B cell (primary cell): ENCODE results near the gene DBP. TPM values are rescaled to one million over a fixed set of nuclear protein-coding genes. Genes with fewer than 3 reads are reported as not detected.

Experiments
- ATAC-seq: fragments of 200-7000 bp; cut with Tn5 transposase; one replicate; pipeline ENCODE4 v1.10.0; 2021; ENCODE audit warnings: low read depth, mild to moderate bottlenecking, moderate number of reproducible peaks, moderate library complexity
- CTCF ChIA-PET: fragments of 350-600 bp; sonication (Branson Sonifier 250); formaldehyde crosslinking; loops from one replicate; lab custom pipeline; 2021; ENCODE audit warnings: antibody characterized with exemption, inconsistent platforms; lab: Charles Lee
- POLR2A ChIA-PET: fragments of 350-600 bp; sonication (Branson Sonifier 250); formaldehyde crosslinking; loops from one replicate; lab custom pipeline; 2021; ENCODE audit warnings: antibody characterized with exemption; lab: Charles Lee
- DNase-seq: peaks from one replicate; pipeline ENCODE4 v3.0.0; 2013
- H2AFZ ChIP-seq: 2 replicates; pipeline ENCODE4 v1.6.1; 2012; ENCODE audit warnings: mild to moderate bottlenecking, low read depth, low read length; ENCODE audit not compliant: insufficient read depth, poor library complexity, severe bottlenecking
- H3K27ac ChIP-seq, 2 donors: 1 replicate in 1 of 2; 2 replicates in 1 of 2; pipeline ENCODE4 v1.5.1; 2012 to 2013; ENCODE audit warnings: low read length in 2 of 2, mild to moderate bottlenecking in 2 of 2, moderate library complexity in 1 of 2
- H3K27me3 ChIP-seq, 4 experiments: fragments of 200-600 bp in 1 of 4; sonication (generic) in 1 of 4; replicated peaks in 1 of 4; 1 replicate in 2 of 4; 2 replicates in 2 of 4; pipeline versions ENCODE4 v1.6.1 to v1.7.0; 2013 to 2016; ENCODE audit warnings: low read length in 3 of 4, mild to moderate bottlenecking in 2 of 4, mixed read lengths in 1 of 4, moderate library complexity in 1 of 4; ENCODE audit not compliant: insufficient read depth in 4 of 4, control insufficient read depth in 3 of 4; ENCODE audit errors: control extremely low read depth in 1 of 4
- H3K36me3 ChIP-seq, 2 experiments: replicated peaks in 1 of 2; 1 replicate in 1 of 2; 2 replicates in 1 of 2; pipeline versions ENCODE4 v1.6.1 to v1.7.1; 2013; ENCODE audit warnings: low read length in 1 of 2; ENCODE audit not compliant: insufficient read depth in 2 of 2, control insufficient read depth in 1 of 2; ENCODE audit errors: control extremely low read depth in 1 of 2, extremely low read depth in 1 of 2
- H3K4me1 ChIP-seq, 2 donors: fragments of 200-600 bp in 1 of 2; sonication (generic) in 1 of 2; 1 replicate in 1 of 2; 2 replicates in 1 of 2; pipeline versions ENCODE4 v1.5.1 to v1.6.1; 2013 to 2017; ENCODE audit warnings: low read length in 2 of 2; ENCODE audit not compliant: control insufficient read depth in 2 of 2, insufficient read depth in 2 of 2
- H3K4me2 ChIP-seq: replicated peaks from 2 replicates; pipeline ENCODE3; 2012; ENCODE audit warnings: mild to moderate bottlenecking, low read depth, low read length; ENCODE audit not compliant: poor library complexity, severe bottlenecking
- H3K4me3 ChIP-seq, 5 experiments: fragments of 200-600 bp in 1 of 5; sonication (generic) in 1 of 5; 1 replicate in 3 of 5; 2 replicates in 2 of 5; pipeline versions ENCODE4 v1.5.1 to v1.7.0; 2011 to 2016; ENCODE audit warnings: low read length in 4 of 5, mild to moderate bottlenecking in 4 of 5, low read depth in 2 of 5, control low read depth in 1 of 5, moderate library complexity in 1 of 5; ENCODE audit not compliant: insufficient read depth in 1 of 5; ENCODE audit errors: control extremely low read depth in 1 of 5, extremely low read depth in 1 of 5
- H3K79me2 ChIP-seq: fragments of 200-600 bp; sonication (generic); one replicate; pipeline ENCODE4 v1.6.0; 2016; ENCODE audit warnings: low read length; ENCODE audit not compliant: control insufficient read depth, insufficient read depth
- H3K9ac ChIP-seq: fragments of 200-600 bp; sonication (generic); 2 replicates; pipeline ENCODE4 v1.6.1; 2017; ENCODE audit warnings: mild to moderate bottlenecking, low read length, moderate library complexity
- H3K9me3 ChIP-seq, 3 donors: one replicate each; pipeline versions ENCODE4 v1.6.1 to v1.7.1; 2013; ENCODE audit warnings: low read length in 2 of 3; ENCODE audit not compliant: control insufficient read depth in 2 of 3, insufficient read depth in 1 of 3; ENCODE audit errors: control extremely low read depth in 1 of 3
- H4K20me1 ChIP-seq: 2 replicates; pipeline ENCODE4 v1.6.0; 2012; ENCODE audit warnings: mild to moderate bottlenecking, low read length; ENCODE audit not compliant: insufficient read depth, control insufficient read depth, poor library complexity, severe bottlenecking
- H3K27ac Mint-ChIP-seq: one replicate; pipeline ENCODE4 v1.8.0; 2021; ENCODE audit warnings: mixed read lengths
- H3K27me3 Mint-ChIP-seq: one replicate; pipeline ENCODE4 v1.8.0; 2021; ENCODE audit warnings: mixed read lengths
- H3K4me1 Mint-ChIP-seq: one replicate; pipeline ENCODE4 v1.8.0; 2021; ENCODE audit warnings: mixed read lengths
- H3K4me3 Mint-ChIP-seq: one replicate; pipeline ENCODE4 v1.8.0; 2021; ENCODE audit warnings: mixed read lengths
- H3K9me3 Mint-ChIP-seq: one replicate; pipeline ENCODE4 v1.8.0; 2022; ENCODE audit warnings: mixed read lengths; ENCODE audit not compliant: insufficient read depth
- EZH2 ChIP-seq: IDR thresholded peaks from 2 replicates; pipeline ENCODE4 v1.6.1; 2012; ENCODE audit warnings: borderline replicate concordance, low read depth, mild to moderate bottlenecking, moderate library complexity, low read length; ENCODE audit not compliant: insufficient read depth, poor library complexity, severe bottlenecking
- WGBS: methylation state at CpG from one replicate; pipeline ENCODE4 v1.1.5; 2013; ENCODE audit warnings: missing lambda C conversion rate; ENCODE audit not compliant: insufficient coverage; 5-methylcytosine and 5-hydroxymethylcytosine counted together
- intact Hi-C: fragments of 100-400 bp; cut with micrococcal nuclease; formaldehyde crosslinking; loops from one replicate; pipeline ENCODE4 v1.10.0; 2022
- polyA plus RNA-seq: library from polyadenylated mRNA; depleted of rRNA; stranded (reverse); fragments of >200 nt; gene quantifications from 2 replicates; pipeline ENCODE4 v1.2.3, GENCODE V29; 2012
- total RNA-seq, 2 donors: library from RNA; stranded (reverse); fragments of 120-200 nt in 1 of 2; gene quantifications; 1 replicate in 1 of 2; 2 replicates in 1 of 2; pipeline versions ENCODE4 v1.2.3 to v1.2.4, GENCODE V29; 2013 to 2022
- TF ChIP-seq, protein P1 (sequence below): fragments of 200-600 bp; IDR thresholded peaks from one replicate; pipeline ENCODE4 v1.8.0; 2022; ENCODE audit warnings: antibody characterized with exemption, mild to moderate bottlenecking

DBP gene
- total and polyA plus RNA-seq, 2 donors (not counting 1 experiment from before 2014, with no cell fraction given) = 23.5 to 33.0 TPM

DNA sequence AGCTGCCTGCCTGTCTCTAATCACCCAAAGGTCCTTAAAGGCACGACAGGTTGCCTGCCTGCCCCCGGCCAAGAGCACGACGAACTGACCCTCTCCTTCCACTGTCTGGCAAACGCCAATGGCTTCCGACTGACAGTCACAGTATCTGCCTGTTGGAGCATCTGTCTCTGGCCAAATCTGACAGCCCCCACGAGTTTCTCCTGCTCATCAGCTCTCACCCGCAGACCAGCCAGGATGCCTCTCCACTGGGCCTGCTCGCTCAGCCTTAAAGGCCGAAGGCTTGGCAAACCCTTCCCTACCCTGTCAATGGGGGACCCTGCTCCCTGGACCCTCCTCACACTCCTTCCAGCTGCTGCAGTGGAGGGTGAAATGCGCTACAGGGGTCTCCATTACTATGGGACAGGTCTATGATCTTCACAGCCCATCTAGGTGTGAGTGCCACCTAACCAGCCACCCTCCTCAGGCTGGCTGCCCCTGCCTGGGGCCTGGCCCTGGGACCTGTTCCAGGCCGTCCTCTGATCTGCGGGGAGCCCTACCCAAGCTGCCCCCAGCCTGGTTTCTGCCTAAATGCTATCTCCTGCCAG lies 23.2 kb downstream of the DBP start:
- Histone ChIP-seq H4K20me1 (peaks cover 41% of the 10 kb centered on the region), H3K36me3 (peaks cover 0 to 35% of the 10 kb centered on the region in 2 experiments), H3K4me3 (no peak overlapping the region), H3K4me2 (no peak overlapping the region), H3K27me3 (no peaks in the 10 kb centered on the region), H3K27ac (no peak overlapping the region), H3K9me3 (no peaks in the 10 kb centered on the region), H3K79me2 (peaks cover 17% of the 10 kb centered on the region), H3K4me1 (peaks cover 11 to 23% of the 10 kb centered on the region in 2 donors), H3K9ac (no peak overlapping the region), H2AFZ (no peak overlapping the region)
- CTCF ChIA-PET = interaction anchor here (0.5 to 1.2 kb wide), 3 partner anchors 29 to 645 kb away, joined by 3 to 4 read pairs (median 3); no protein-coding TSS in a partner anchor
- TF ChIP-seq, protein P1, sequence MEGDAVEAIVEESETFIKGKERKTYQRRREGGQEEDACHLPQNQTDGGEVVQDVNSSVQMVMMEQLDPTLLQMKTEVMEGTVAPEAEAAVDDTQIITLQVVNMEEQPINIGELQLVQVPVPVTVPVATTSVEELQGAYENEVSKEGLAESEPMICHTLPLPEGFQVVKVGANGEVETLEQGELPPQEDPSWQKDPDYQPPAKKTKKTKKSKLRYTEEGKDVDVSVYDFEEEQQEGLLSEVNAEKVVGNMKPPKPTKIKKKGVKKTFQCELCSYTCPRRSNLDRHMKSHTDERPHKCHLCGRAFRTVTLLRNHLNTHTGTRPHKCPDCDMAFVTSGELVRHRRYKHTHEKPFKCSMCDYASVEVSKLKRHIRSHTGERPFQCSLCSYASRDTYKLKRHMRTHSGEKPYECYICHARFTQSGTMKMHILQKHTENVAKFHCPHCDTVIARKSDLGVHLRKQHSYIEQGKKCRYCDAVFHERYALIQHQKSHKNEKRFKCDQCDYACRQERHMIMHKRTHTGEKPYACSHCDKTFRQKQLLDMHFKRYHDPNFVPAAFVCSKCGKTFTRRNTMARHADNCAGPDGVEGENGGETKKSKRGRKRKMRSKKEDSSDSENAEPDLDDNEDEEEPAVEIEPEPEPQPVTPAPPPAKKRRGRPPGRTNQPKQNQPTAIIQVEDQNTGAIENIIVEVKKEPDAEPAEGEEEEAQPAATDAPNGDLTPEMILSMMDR = no peak
- TF ChIP-seq EZH2 = no peak
- H3K4me3 Mint-ChIP-seq = no peak overlapping the region
- H3K27me3 Mint-ChIP-seq = no peaks in the 10 kb centered on the region
- POLR2A ChIA-PET = interaction anchor here (0.8 to 1.0 kb wide), 2 partner anchors 24 to 30 kb away, joined by 3 to 5 read pairs; partner anchors contain the start of gene DBP
- DNase-seq = peak; percentile 39
- intact Hi-C loops = no loop called here
- peaks cover 31% of the 10 kb centered on the region for H3K4me1 Mint-ChIP-seq
- peak overlapping the region; percentile 50 for H3K27ac Mint-ChIP-seq
- no peak for ATAC-seq
- no peaks in the 10 kb centered on the region for H3K9me3 Mint-ChIP-seq
- WGBS = 93% methylated on average over 12 of the region's 13 CpGs
